ENCODE measurements around the gene SH3GL1. TPM values are rescaled to one million over a fixed set of nuclear protein-coding genes. Genes with fewer than 3 reads are reported as not detected.
A peak's percentile ranks its signal among the peaks of the same experiment; 100 is the strongest.

The SH3GL1 gene
- total and polyA plus RNA-seq, 4 donors: 14.3 to 105 (median 73.9) TPM

DNA sequence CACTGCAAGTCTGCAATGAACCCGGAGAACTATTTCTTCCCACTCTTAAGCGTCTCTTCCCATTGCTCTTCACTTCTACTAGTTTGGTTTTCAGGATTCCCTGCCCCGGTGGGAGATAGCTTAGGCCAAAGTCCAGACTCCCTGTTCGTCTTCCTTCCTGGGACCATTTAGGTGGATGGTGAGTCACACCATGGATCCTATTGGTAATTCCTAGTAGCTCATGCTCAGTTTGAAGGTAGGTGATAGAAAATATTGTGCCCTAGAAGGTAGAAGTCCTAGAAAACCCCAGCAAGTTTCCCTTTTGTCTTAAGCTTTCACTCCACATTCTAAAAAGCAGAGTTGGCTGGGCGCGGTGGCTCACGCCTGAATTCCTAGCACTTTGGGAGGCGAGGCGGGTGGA, 15.9 kb upstream of the SH3GL1 start:
- Histone ChIP-seq H3K4me1 (ENCODE audit: control insufficient read depth, insufficient read depth, low read length) (peaks cover 3% of the 10 kb centered on the region), H3K27ac (ENCODE audit: low read depth, low read length) (no peak overlapping the region), H3K27me3 (ENCODE audit: control insufficient read depth, insufficient read depth, low read length) (no peaks in the 10 kb centered on the region), H3K36me3 (ENCODE audit: control insufficient read depth, insufficient read depth, low read length) (peaks cover 27% of the 10 kb centered on the region), H3K9me3 (ENCODE audit: control insufficient read depth, insufficient read depth, low read length) (no peaks in the 10 kb centered on the region), H3K4me3 (ENCODE audit: low read depth, low read length) (no peak overlapping the region)
- WGBS (ENCODE audit: insufficient coverage): 67% methylated on average over 3 of the region's 9 CpGs
- no peak for DNase-seq (ENCODE audit: low read depth in 4 of 6, low spot score in 6 of 6)

DNA sequence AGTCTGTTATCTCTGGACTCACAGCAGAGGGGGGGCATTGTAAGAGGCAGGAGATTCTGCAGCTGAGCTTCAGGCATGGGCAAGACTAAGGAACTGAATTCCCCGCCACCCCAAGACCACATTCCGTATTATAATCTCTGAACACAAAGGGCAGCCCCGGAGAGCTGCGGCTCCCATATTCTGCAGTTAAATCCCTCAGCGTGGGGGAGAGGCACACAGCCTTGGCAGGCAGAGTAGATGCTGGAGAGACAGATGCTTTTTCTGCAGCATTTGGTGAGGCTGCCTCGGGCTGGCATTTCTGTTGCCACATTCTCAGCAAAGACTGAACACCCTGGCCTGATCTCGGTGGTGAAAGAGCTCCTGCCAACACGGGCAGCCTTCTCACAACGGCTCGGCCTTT, 15.0 kb upstream of the SH3GL1 start:
- Histone ChIP-seq H3K27me3 (ENCODE audit: control insufficient read depth, insufficient read depth, low read length) (no peaks in the 10 kb centered on the region), H3K27ac (ENCODE audit: low read depth, low read length) (peak overlapping the region; percentile 47), H3K36me3 (ENCODE audit: control insufficient read depth, insufficient read depth, low read length) (peaks cover 27% of the 10 kb centered on the region), H3K9me3 (ENCODE audit: control insufficient read depth, insufficient read depth, low read length) (no peaks in the 10 kb centered on the region), H3K4me3 (ENCODE audit: low read depth, low read length) (no peak overlapping the region), H3K4me1 (ENCODE audit: control insufficient read depth, insufficient read depth, low read length) (peaks cover 3% of the 10 kb centered on the region)
- DNase-seq (ENCODE audit: low read depth in 4 of 6, low spot score in 6 of 6): peak in 2 of 6 donors; percentile 18 to 90
- 68% methylated on average over 8 of the region's 10 CpGs for WGBS (ENCODE audit: insufficient coverage)

DNA sequence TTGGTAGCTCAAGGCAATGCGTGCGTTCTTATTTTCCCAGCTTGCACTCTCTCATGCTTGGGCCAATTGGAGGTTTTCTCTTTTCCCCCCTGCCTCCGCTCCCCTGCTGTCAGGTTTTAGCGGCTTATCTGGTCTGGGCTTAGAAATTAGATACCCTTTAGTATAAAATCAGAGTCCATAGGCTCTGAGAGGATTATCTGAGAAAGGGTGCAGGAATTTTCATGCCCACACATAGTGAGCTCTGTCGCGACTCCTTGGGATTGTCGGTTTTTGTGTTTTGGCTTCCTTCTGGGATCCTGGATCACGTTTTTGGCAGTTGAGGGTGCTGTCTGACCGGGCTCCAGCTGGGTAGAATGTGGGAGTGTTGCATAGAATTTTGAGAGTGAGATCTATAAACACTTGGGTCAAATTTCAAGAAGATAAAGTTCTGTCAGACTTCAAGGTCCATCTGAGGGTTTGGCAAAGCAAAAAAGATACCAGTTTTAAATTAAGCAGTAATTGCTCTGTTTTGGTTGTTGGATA, 14.5 kb upstream of the SH3GL1 start:
- peaks cover 29% of the 10 kb centered on the region for H3K36me3 ChIP-seq (ENCODE audit: control insufficient read depth, insufficient read depth, low read length)
- peak in 1 of 6 donors; percentile 89 for DNase-seq (ENCODE audit: low read depth in 4 of 6, low spot score in 6 of 6)

DNA sequence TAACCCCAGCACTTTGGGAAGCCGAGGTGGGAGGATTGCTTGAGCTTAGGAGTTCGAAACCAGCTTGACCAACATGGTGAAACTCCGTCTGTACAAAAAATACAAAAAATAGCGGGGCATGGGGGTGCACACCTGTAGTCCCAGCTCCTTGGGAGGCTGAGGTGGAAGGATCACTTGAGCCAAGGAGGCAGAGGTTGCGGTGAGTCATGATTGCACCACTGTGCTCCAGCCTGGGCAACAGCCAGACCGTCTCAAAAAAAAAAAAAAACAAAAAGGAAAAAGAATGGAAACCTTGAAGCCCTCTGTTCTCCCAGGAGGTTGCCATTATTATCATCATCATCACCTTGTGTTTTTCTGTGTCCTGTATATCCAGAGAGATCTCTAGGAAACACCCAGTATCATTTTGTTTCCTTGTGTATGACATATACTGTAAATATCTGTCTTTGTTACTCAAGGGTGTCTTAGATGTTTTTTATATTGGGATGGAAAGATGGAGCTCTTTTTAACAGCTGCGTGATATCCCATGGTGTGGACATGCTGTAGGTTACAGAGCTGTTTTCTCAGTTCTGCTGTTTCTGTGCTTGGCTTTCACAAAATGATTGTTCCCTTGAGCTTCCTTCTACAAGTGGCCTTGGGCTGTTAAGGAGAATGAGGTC, 13.9 kb upstream of the SH3GL1 start:
- no peaks in the 10 kb centered on the region for H3K27me3 ChIP-seq (ENCODE audit: control insufficient read depth, insufficient read depth, low read length)
- peak overlapping the region; percentile 11 for H3K27ac ChIP-seq (ENCODE audit: low read depth, low read length)
- 97% methylated on average over 7 of the region's 7 CpGs for WGBS (ENCODE audit: insufficient coverage)
- DNase-seq (ENCODE audit: low read depth in 4 of 6, low spot score in 6 of 6): no peak
- no peaks in the 10 kb centered on the region for H3K9me3 ChIP-seq (ENCODE audit: control insufficient read depth, insufficient read depth, low read length)
- H3K4me1 ChIP-seq (ENCODE audit: control insufficient read depth, insufficient read depth, low read length): peaks cover 3% of the 10 kb centered on the region
- H3K36me3 ChIP-seq (ENCODE audit: control insufficient read depth, insufficient read depth, low read length): peaks cover 35% of the 10 kb centered on the region
- no peak overlapping the region for H3K4me3 ChIP-seq (ENCODE audit: low read depth, low read length)

More for the DNA sequence above, 14.5 kb upstream of the SH3GL1 start:
- peaks cover 3% of the 10 kb centered on the region for H3K4me1 ChIP-seq (ENCODE audit: control insufficient read depth, insufficient read depth, low read length)
- peak overlapping the region; percentile 47 for H3K27ac ChIP-seq (ENCODE audit: low read depth, low read length)
- no peak overlapping the region for H3K4me3 ChIP-seq (ENCODE audit: low read depth, low read length)
- no peaks in the 10 kb centered on the region for H3K9me3 ChIP-seq (ENCODE audit: control insufficient read depth, insufficient read depth, low read length)
- WGBS (ENCODE audit: insufficient coverage): 52% methylated on average over 5 of the region's 9 CpGs
- no peaks in the 10 kb centered on the region for H3K27me3 ChIP-seq (ENCODE audit: control insufficient read depth, insufficient read depth, low read length)

DNA sequence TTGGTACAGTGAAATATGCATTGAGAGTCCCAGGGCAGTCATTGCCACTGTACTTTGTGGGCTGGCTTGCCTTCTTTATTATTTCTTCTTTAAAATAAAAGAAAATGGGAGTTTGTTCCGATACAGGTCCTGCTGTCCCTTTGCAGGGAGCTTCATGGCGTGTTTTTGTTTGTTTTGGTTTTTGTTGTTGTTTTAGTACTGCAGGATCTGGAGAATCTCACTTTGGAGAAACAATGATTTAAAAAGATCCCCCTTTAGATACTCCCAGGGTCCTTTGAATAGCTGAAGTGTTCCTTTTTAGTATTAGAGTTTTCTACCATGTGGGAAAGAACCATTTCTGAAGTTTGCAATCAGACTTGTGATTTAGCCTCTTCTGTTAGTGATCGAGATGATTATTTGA, 13.2 kb upstream of the SH3GL1 start:
- no peak for DNase-seq (ENCODE audit: low read depth in 4 of 6, low spot score in 6 of 6)
- no peak overlapping the region for H3K4me3 ChIP-seq (ENCODE audit: low read depth, low read length)
- H3K27me3 ChIP-seq (ENCODE audit: control insufficient read depth, insufficient read depth, low read length): no peaks in the 10 kb centered on the region
- H3K36me3 ChIP-seq (ENCODE audit: control insufficient read depth, insufficient read depth, low read length): peaks cover 33% of the 10 kb centered on the region
- H3K27ac ChIP-seq (ENCODE audit: low read depth, low read length): no peak overlapping the region
- H3K9me3 ChIP-seq (ENCODE audit: control insufficient read depth, insufficient read depth, low read length): no peaks in the 10 kb centered on the region
- no CpG with 5 or more reads among the region's 3 CpGs for WGBS (ENCODE audit: insufficient coverage)
- H3K4me1 ChIP-seq (ENCODE audit: control insufficient read depth, insufficient read depth, low read length): peaks cover 3% of the 10 kb centered on the region

DNA sequence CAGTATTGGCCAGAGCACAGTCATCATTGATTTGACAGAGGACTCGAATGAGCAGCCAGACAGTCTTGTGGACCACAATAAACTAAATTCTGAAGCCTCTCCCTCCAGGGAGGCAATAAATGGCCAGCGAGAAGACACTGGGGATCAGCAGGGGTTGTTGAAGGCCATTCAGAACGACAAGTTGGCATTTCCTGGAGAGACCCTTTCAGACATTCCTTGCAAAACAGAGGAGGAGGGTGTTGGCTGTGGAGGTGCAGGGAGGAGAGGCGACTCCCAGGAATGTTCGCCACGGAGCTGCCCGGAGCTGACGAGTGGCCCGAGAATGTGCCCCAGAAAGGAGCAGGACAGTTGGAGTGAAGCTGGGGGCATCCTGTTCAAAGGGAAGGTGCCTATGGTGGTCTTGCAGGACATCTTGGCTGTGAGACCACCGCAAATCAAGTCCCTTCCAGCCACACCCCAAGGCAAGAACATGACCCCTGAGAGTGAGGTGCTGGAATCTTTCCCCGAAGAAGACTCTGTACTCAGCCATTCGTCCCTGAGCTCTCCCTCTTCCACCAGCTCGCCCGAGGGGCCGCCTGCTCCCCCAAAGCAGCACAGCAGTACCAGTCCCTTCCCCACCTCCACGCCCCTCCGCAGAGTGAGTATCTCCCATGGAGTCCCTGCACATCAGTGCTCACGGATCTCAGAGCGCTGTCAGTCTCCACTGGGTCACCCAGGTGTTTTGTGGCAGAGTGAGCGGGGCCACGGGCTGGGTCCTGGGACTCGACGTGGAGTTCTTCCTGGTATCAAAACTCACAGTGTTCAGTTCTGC, 9.0 kb upstream of the SH3GL1 start:
- WGBS (ENCODE audit: insufficient coverage): 80% methylated on average over 22 of the region's 23 CpGs
- no peak overlapping the region for H3K27ac ChIP-seq (ENCODE audit: low read depth, low read length)
- DNase-seq (ENCODE audit: low read depth in 4 of 6, low spot score in 6 of 6): no peak
- no peaks in the 10 kb centered on the region for H3K27me3 ChIP-seq (ENCODE audit: control insufficient read depth, insufficient read depth, low read length)
- H3K4me3 ChIP-seq (ENCODE audit: low read depth, low read length): no peak overlapping the region
- no peaks in the 10 kb centered on the region for H3K9me3 ChIP-seq (ENCODE audit: control insufficient read depth, insufficient read depth, low read length)
- H3K4me1 ChIP-seq (ENCODE audit: control insufficient read depth, insufficient read depth, low read length): peaks cover 3% of the 10 kb centered on the region
- H3K36me3 ChIP-seq (ENCODE audit: control insufficient read depth, insufficient read depth, low read length): peaks cover 30% of the 10 kb centered on the region

DNA sequence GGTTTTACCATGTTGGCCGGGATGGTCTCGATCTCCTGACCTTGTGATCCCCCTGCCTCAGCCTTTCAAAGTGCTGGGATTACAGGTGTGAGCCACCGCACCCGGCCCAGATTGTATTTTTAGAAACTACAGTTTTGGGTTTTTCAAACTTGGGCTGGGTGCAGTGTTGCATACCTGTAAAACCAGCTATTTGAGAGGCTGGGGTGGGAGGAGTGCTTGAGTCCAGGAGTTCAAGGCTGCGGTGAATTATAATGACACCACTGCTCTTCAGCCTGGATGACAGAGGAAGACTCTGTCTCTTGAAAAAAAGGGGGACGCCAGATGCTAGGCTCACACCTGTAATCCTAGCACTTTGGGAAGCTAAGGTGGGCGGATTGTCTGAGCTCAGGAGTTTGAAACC, 6.3 kb upstream of the SH3GL1 start:
- no peak for DNase-seq (ENCODE audit: low read depth in 4 of 6, low spot score in 6 of 6)
- H3K36me3 ChIP-seq (ENCODE audit: control insufficient read depth, insufficient read depth, low read length): peaks cover 14% of the 10 kb centered on the region
- peaks cover 9% of the 10 kb centered on the region for H3K4me1 ChIP-seq (ENCODE audit: control insufficient read depth, insufficient read depth, low read length)
- no peak overlapping the region for H3K27ac ChIP-seq (ENCODE audit: low read depth, low read length)
- H3K4me3 ChIP-seq (ENCODE audit: low read depth, low read length): no peak overlapping the region
- H3K9me3 ChIP-seq (ENCODE audit: control insufficient read depth, insufficient read depth, low read length): no peaks in the 10 kb centered on the region
- no peaks in the 10 kb centered on the region for H3K27me3 ChIP-seq (ENCODE audit: control insufficient read depth, insufficient read depth, low read length)
- 96% methylated on average over 5 of the region's 7 CpGs for WGBS (ENCODE audit: insufficient coverage)

DNA sequence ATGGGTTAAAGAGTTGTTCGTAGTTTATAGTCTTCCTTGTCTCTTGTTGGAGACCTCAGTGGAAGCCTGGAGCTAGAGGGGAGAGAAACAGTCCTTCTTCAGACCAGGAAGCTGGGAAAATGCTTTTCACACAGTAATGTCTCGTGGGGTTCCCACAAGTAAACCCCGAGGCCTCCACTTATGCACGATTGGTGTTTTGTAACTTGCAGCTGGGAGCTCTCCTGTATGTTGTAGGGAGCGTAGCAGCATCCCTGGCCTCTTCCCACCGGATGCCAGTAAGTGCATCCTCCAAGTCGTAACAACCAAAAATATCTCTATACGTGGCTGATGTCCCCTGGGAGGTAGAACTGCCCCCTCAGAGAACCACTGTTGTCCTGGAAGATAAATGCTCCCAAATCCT, 5.6 kb upstream of the SH3GL1 start:
- Histone ChIP-seq H3K9me3 (ENCODE audit: control insufficient read depth, insufficient read depth, low read length) (no peaks in the 10 kb centered on the region), H3K4me1 (ENCODE audit: control insufficient read depth, insufficient read depth, low read length) (peaks cover 15% of the 10 kb centered on the region), H3K36me3 (ENCODE audit: control insufficient read depth, insufficient read depth, low read length) (peaks cover 14% of the 10 kb centered on the region), H3K27me3 (ENCODE audit: control insufficient read depth, insufficient read depth, low read length) (no peaks in the 10 kb centered on the region), H3K27ac (ENCODE audit: low read depth, low read length) (no peak overlapping the region), H3K4me3 (ENCODE audit: low read depth, low read length) (no peak overlapping the region)
- no peak for DNase-seq (ENCODE audit: low read depth in 4 of 6, low spot score in 6 of 6)
- WGBS (ENCODE audit: insufficient coverage): 74% methylated on average over 5 of the region's 8 CpGs

DNA sequence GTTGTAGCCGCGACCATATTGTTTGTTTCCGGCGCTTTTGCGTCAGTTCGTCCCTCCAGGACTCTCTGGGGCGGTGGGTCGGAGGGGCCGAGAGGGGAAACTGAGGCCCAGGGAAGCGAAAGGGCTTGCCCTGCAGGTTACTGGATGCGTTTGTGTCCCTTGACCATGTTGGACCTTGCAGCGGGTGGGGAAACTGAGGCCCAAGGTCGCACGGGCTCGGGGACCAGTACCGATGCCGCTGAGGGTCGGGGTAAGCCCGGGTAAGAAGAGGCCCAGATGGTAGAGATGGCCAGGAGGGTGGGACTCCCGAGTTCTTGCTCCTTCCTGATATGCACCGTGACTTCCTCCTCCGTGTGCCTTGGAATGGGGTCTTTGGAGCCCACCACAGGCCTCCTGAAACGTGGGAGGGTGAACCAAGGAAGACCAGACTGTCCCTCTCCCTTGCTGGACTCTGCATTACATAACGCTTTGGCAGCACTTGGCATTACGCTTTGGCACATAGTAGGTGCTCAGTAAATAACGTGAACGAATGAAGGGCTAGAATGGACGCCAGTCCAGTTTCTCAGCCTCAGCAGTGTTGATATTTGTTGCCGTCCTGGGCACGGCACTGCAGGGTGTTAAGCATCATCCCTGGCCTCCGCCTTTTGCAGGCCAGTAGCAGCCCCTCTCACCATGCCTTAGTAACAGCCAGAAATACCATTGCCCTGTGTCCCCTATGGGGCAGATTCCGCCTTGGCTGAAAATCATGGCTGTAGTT, 2.8 kb upstream of the SH3GL1 start:
- H3K36me3 ChIP-seq (ENCODE audit: control insufficient read depth, insufficient read depth, low read length): peaks cover 3% of the 10 kb centered on the region
- no peak overlapping the region for H3K27ac ChIP-seq (ENCODE audit: low read depth, low read length)
- H3K4me1 ChIP-seq (ENCODE audit: control insufficient read depth, insufficient read depth, low read length): peaks cover 34% of the 10 kb centered on the region
- H3K4me3 ChIP-seq (ENCODE audit: low read depth, low read length): peak overlapping the region; percentile 72
- no peaks in the 10 kb centered on the region for H3K9me3 ChIP-seq (ENCODE audit: control insufficient read depth, insufficient read depth, low read length)
- no peaks in the 10 kb centered on the region for H3K27me3 ChIP-seq (ENCODE audit: control insufficient read depth, insufficient read depth, low read length)
- WGBS (ENCODE audit: insufficient coverage): 11% methylated on average over 32 of the region's 32 CpGs
- no peak for DNase-seq (ENCODE audit: low read depth in 4 of 6, low spot score in 6 of 6)

Measured in spinal cord (tissue), 10 donors.